CD4-positive, alpha-beta memory T cell (primary cell): ENCODE measurements around the gene MYH7. TPM values are rescaled to one million over a fixed set of nuclear protein-coding genes. Genes with fewer than 3 reads are reported as not detected.
A peak's percentile ranks its signal among the peaks of the same experiment; 100 is the strongest.
"Not testable (repeated sequence)": the region's sequence is repeated elsewhere in the genome, so short reads cannot be mapped to it uniquely, and the experiment has no call there.

Experiments
- CTCF ChIA-PET: fragments of 350-600 bp; sonication (Branson Sonifier 250); formaldehyde crosslinking; loops from one replicate; lab custom pipeline; 2021; ENCODE audit warnings: inconsistent platforms; ENCODE audit not compliant: partially characterized antibody; lab: Charles Lee
- POLR2A ChIA-PET: fragments of 350-600 bp; sonication (Branson Sonifier 250); formaldehyde crosslinking; loops from one replicate; lab custom pipeline; 2021; ENCODE audit not compliant: partially characterized antibody; lab: Charles Lee
- DNase-seq, 5 donors: peaks; one replicate each; pipeline versions ENCODE4 v3.0.0 to v3.0.0-alpha.2; 2020 to 2022; ENCODE audit warnings: mixed read lengths in 1 of 5
- H3K27ac ChIP-seq: one replicate; pipeline ENCODE4 v1.7.0; 2013; ENCODE audit warnings: low read depth, low read length
- H3K27me3 ChIP-seq: 2 replicates; pipeline ENCODE4 v1.7.0; 2013; ENCODE audit warnings: mild to moderate bottlenecking, low read length, moderate library complexity; ENCODE audit not compliant: insufficient read depth
- H3K36me3 ChIP-seq: 2 replicates; pipeline ENCODE4 v1.7.0; 2013; ENCODE audit warnings: mild to moderate bottlenecking, low read length, moderate library complexity; ENCODE audit not compliant: insufficient read depth
- H3K4me1 ChIP-seq: 2 replicates; pipeline ENCODE4 v1.7.0; 2013; ENCODE audit warnings: mild to moderate bottlenecking, low read length, moderate library complexity; ENCODE audit not compliant: insufficient read depth
- H3K4me3 ChIP-seq, 2 donors: one replicate each; pipeline ENCODE4 v1.7.0; 2013; ENCODE audit warnings: low read length in 2 of 2, mild to moderate bottlenecking in 1 of 2
- H3K9me3 ChIP-seq, 2 donors: one replicate each; pipeline ENCODE4 v1.7.0; 2013; ENCODE audit warnings: low read length in 2 of 2, control low read depth in 1 of 2; ENCODE audit not compliant: control insufficient read depth in 1 of 2
- H3K27ac Mint-ChIP-seq, 7 donors: one replicate each; pipeline ENCODE4 v1.8.0; 2020 to 2021; ENCODE audit warnings: mixed read lengths in 7 of 7, mild to moderate bottlenecking in 6 of 7, inconsistent platforms in 3 of 7, moderate library complexity in 3 of 7
- H3K27me3 Mint-ChIP-seq, 2 donors: one replicate each; pipeline ENCODE4 v1.8.0; 2020 to 2021; ENCODE audit warnings: mixed read lengths in 2 of 2
- H3K36me3 Mint-ChIP-seq, 2 donors: one replicate each; pipeline ENCODE4 v1.8.0; 2020 to 2021; ENCODE audit warnings: mixed read lengths in 2 of 2, inconsistent platforms in 1 of 2, mild to moderate bottlenecking in 1 of 2
- H3K4me1 Mint-ChIP-seq, 4 donors: one replicate each; pipeline ENCODE4 v1.8.0; 2020 to 2021; ENCODE audit warnings: mixed read lengths in 4 of 4, mild to moderate bottlenecking in 1 of 4
- H3K4me3 Mint-ChIP-seq, 8 donors: one replicate each; pipeline ENCODE4 v1.8.0; 2020 to 2021; ENCODE audit warnings: mixed read lengths in 8 of 8, mild to moderate bottlenecking in 7 of 8, moderate library complexity in 6 of 8, inconsistent platforms in 3 of 8
- H3K9me3 Mint-ChIP-seq, 8 donors: one replicate each; pipeline ENCODE4 v1.8.0; 2020 to 2021; ENCODE audit warnings: mixed read lengths in 8 of 8, mild to moderate bottlenecking in 5 of 8, inconsistent platforms in 3 of 8, moderate library complexity in 1 of 8
- intact Hi-C: fragments of 100-400 bp; cut with micrococcal nuclease; formaldehyde crosslinking; loops from one replicate; pipeline ENCODE4 v1.15.1; 2023
- polyA plus RNA-seq, 2 donors: library from polyadenylated mRNA; unstranded; fragments of 300-500 nt; fragmentation: Illumina TruSeq; gene quantifications; one replicate each; pipeline ENCODE4 v1.2.3, GENCODE V29; 2021
- total RNA-seq, 2 experiments: library from RNA; stranded (reverse); gene quantifications; one replicate each; pipeline ENCODE4 v1.2.3, GENCODE V29; 2021

MYH7 gene
- total and polyA plus RNA-seq, 4 experiments from 2014 or later, result not detected

DNA sequence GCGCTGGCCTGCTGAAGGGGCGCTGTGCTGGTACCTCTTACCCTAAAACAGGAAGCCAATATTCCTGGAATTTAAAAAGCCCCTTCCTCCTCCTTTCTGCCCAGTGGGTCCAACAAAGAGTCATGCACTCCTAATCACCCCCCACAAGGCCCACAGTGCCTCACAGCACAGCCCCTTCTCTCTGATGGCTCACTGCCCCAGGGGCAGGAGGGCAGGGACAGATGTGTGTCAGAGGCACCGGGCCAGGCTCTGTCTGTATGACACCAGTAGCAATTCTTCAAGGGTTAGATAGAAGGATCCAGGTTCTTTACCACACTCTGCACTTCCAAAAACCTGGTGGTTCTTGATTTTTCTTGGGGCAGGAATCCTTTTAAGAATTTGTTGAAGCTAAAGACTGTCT lies 36.3 kb downstream of the MYH7 start:
- Histone ChIP-seq H3K4me3 (no peak overlapping the region), H3K9me3 (no peaks in the 10 kb centered on the region), H3K27ac (no peak overlapping the region), H3K27me3 (no peaks in the 10 kb centered on the region), H3K4me1 (no peaks in the 10 kb centered on the region), H3K36me3 (no peaks in the 10 kb centered on the region)
- peaks cover 2 to 12% of the 10 kb centered on the region in 2 donors for H3K27me3 Mint-ChIP-seq
- intact Hi-C loops, result no loop called here
- no peak overlapping the region for H3K27ac Mint-ChIP-seq
- H3K4me1 Mint-ChIP-seq, result no peaks in the 10 kb centered on the region
- H3K4me3 Mint-ChIP-seq, result no peak overlapping the region
- H3K9me3 Mint-ChIP-seq, result no peaks in the 10 kb centered on the region
- no peak for DNase-seq
- no peaks in the 10 kb centered on the region for H3K36me3 Mint-ChIP-seq
- ChIA-PET CTCF (no interaction called here), POLR2A (no interaction called here)

DNA sequence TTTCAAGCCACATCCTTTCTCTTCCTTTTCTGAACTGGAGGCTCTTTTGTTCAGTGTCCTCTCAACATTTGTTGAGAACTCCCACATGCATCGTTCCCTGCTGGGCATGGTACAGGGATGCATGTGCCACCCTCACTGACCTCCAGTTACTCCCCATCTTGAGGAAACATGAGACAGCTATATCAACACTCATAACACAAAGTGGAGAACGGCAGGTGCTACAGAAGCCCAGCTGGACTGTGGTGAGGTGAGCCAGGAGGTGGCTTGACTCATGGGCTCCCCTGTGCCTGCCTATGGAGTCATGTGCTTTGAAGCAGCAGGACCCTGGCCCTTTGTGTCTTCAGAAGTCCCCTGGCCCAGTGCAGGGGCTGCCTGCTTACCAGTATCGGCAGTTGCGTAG lies 37.1 kb downstream of the MYH7 start:
- H3K9me3 ChIP-seq, result no peaks in the 10 kb centered on the region
- no peaks in the 10 kb centered on the region for H3K36me3 Mint-ChIP-seq
- ChIA-PET CTCF (no interaction called here), POLR2A (no interaction called here)
- intact Hi-C loops, result no loop called here
- peaks cover 2 to 9% of the 10 kb centered on the region in 2 donors for H3K27me3 Mint-ChIP-seq
- no peak overlapping the region for H3K4me3 Mint-ChIP-seq
- H3K27ac ChIP-seq, result no peak overlapping the region
- H3K4me1 ChIP-seq, result no peaks in the 10 kb centered on the region
- DNase-seq, result no peak
- no peaks in the 10 kb centered on the region for H3K9me3 Mint-ChIP-seq
- H3K4me3 ChIP-seq, result no peak overlapping the region
- no peak overlapping the region for H3K27ac Mint-ChIP-seq
- H3K36me3 ChIP-seq, result no peaks in the 10 kb centered on the region
- H3K4me1 Mint-ChIP-seq, result no peaks in the 10 kb centered on the region
- H3K27me3 ChIP-seq, result no peaks in the 10 kb centered on the region

DNA sequence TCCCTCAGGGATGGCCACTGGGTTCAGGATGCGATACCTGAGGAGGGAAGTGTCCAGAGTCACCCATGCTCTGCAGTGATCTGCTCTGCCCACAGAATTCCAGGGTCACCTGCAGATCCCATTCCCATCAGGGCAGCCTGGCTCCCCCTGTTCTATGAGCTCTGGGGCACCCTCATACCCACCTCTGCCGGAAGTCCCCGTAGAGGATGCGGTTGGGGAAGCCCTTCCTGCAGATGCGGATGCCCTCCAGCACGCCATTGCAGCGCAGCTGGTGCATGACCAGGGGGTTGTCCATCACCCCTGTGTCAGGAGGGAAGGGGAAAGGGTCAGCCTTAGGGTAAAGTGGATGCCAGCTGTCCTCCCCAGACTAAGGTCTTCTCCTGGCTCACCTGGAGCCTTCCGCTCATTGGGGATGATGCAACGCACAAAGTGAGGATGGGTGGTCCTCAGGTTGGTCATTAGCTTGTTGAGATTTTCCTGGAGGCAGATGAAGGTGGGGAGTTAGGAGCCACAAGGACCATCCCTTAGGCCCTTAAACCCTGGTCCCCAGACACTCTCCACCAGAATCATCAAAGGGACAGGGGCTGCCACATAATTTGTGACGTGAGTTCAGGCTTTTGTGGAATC lies 38.6 kb downstream of the MYH7 start:
- no peak for DNase-seq
- H3K27me3 ChIP-seq, result no peaks in the 10 kb centered on the region
- Mint-ChIP-seq H3K27me3 (peaks cover 2 to 10% of the 10 kb centered on the region in 2 donors), H3K4me1 (no peaks in the 10 kb centered on the region), H3K36me3 (no peaks in the 10 kb centered on the region), H3K27ac (no peak overlapping the region), H3K9me3 (no peaks in the 10 kb centered on the region), H3K4me3 (no peak overlapping the region)
- no peaks in the 10 kb centered on the region for H3K9me3 ChIP-seq
- no peak overlapping the region for H3K4me3 ChIP-seq
- H3K4me1 ChIP-seq, result no peaks in the 10 kb centered on the region
- no peaks in the 10 kb centered on the region for H3K36me3 ChIP-seq
- intact Hi-C loops, result no loop called here
- POLR2A ChIA-PET, result no interaction called here
- CTCF ChIA-PET, result no interaction called here
- H3K27ac ChIP-seq, result no peak overlapping the region

DNA sequence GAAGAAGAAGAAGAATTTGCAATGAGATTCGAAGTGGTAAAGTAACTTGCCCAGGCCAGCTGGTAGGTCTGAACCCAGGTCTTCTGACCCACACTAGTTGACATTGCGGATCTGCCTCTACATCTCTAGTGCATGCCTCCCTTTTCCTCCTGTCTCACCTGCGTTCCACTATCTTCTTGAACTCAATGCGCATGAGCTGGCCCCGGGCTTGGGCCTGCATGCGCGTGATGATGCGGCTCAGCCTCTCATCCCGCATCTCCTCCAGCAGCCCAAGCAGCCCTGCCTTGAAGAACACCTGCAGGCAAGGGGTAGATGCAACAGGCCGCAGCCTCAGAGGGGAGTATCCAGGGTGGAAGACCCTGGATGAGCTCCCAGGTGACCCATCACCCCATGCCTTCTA lies 39.3 kb downstream of the MYH7 start:
- no peaks in the 10 kb centered on the region for H3K36me3 ChIP-seq
- POLR2A ChIA-PET, result no interaction called here
- CTCF ChIA-PET, result no interaction called here
- intact Hi-C loops, result no loop called here
- no peak overlapping the region for H3K27ac ChIP-seq
- no peak for DNase-seq
- peak overlapping the region in 1 of 8 donors; percentile 49 for H3K4me3 Mint-ChIP-seq
- H3K27me3 Mint-ChIP-seq, result peaks cover 2 to 9% of the 10 kb centered on the region in 2 donors
- no peaks in the 10 kb centered on the region for H3K9me3 Mint-ChIP-seq
- H3K4me1 ChIP-seq, result no peaks in the 10 kb centered on the region
- no peak overlapping the region for H3K27ac Mint-ChIP-seq
- H3K36me3 Mint-ChIP-seq, result no peaks in the 10 kb centered on the region
- no peaks in the 10 kb centered on the region for H3K9me3 ChIP-seq
- H3K27me3 ChIP-seq, result no peaks in the 10 kb centered on the region
- H3K4me3 ChIP-seq, result no peak overlapping the region
- no peaks in the 10 kb centered on the region for H3K4me1 Mint-ChIP-seq

DNA sequence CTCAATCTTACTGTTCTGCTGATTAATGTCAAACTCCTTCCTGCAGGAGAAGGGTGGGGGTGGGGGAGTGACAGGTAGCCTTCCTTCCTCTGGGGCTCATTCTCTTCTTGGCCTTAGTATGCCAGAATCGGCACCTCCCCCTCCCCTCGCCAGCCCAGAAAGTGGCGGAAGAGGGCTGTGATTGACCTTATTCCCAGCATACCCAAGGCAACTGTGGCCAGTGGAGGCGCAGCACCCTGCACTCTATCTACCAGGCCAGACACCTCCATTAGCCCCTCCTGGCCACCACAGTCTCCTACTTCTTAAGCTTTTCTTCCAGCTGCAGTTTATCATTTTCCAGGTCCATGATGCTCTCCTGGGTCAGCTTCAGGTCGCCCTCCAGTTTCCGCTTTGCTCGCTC lies 42.8 kb downstream of the MYH7 start:
- Histone ChIP-seq H3K27ac (no peak overlapping the region), H3K4me3 (no peak overlapping the region), H3K9me3 (no peaks in the 10 kb centered on the region), H3K4me1 (no peaks in the 10 kb centered on the region), H3K27me3 (no peaks in the 10 kb centered on the region), H3K36me3 (no peaks in the 10 kb centered on the region)
- ChIA-PET CTCF (interaction anchor here (2.8 kb wide), 1 partner anchor 12 kb away, joined by 11 read pairs; no protein-coding TSS in a partner anchor), POLR2A (no interaction called here)
- no peak for DNase-seq
- intact Hi-C loops, result no loop called here
- no peaks in the 10 kb centered on the region for H3K9me3 Mint-ChIP-seq
- H3K36me3 Mint-ChIP-seq, result no peaks in the 10 kb centered on the region
- peaks cover 0 to 12% of the 10 kb centered on the region in 2 donors for H3K27me3 Mint-ChIP-seq
- no peak overlapping the region for H3K4me3 Mint-ChIP-seq
- H3K4me1 Mint-ChIP-seq, result no peaks in the 10 kb centered on the region
- peak overlapping the region in 1 of 7 donors; percentile 44 for H3K27ac Mint-ChIP-seq

DNA sequence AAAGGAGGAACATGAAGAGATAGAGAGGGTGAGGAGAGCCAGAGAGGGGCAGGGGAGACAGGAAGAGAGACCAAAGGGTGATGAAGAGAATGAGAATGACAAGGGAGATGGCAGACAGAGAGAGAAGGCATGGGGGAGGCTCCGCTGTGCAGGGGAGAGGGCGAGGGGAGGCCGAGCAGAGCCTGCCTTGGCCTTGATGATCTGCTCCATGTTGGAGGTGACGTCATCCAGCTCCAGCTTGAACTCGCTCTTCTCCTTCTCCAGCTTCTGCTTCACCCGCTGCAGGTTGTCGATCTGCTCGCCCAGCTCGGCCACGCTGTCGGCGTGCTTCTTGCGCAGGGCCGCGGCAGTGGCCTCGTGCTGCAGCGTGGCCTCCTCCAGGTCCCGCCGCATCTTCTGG lies 45.6 kb downstream of the MYH7 start:
- H3K9me3 ChIP-seq, H3K4me3 Mint-ChIP-seq, intact Hi-C loops, POLR2A ChIA-PET, H3K36me3 Mint-ChIP-seq, H3K27ac Mint-ChIP-seq, DNase-seq, H3K4me1 ChIP-seq, H3K4me1 Mint-ChIP-seq, H3K4me3 ChIP-seq, H3K9me3 Mint-ChIP-seq, H3K27ac ChIP-seq, H3K36me3 ChIP-seq, CTCF ChIA-PET, H3K27me3 ChIP-seq: not testable (repeated sequence)
- H3K27me3 Mint-ChIP-seq, result peaks cover 2 to 15% of the 10 kb centered on the region in 2 donors

DNA sequence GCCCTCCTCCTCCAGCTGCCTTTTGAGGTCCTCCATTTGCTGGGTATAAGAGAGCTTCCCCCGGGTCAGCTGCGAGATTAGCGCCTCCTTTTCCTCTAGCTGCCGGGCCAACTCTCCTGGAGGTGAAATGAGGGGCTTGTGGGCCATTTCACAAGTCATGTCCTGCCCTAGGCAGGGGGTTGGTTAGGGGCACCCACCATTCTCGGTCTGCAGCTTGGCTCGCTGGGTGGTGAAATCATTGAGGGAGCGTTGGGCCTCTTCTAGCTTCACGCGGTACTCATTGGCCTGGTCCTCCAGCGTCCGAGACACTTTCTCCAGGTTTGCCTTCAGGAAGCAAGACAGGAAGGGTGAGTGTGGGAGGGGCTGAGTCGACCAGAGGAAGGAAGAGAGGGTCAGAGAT lies 46.1 kb downstream of the MYH7 start:
- no peaks in the 10 kb centered on the region for H3K36me3 Mint-ChIP-seq
- H3K4me1 ChIP-seq, result no peaks in the 10 kb centered on the region
- no peaks in the 10 kb centered on the region for H3K9me3 Mint-ChIP-seq
- H3K27me3 ChIP-seq, result no peaks in the 10 kb centered on the region
- no peak for DNase-seq
- H3K4me3 ChIP-seq, result no peak overlapping the region
- no peaks in the 10 kb centered on the region for H3K9me3 ChIP-seq
- ChIA-PET POLR2A (no interaction called here), CTCF (interaction anchor here (1.3 kb wide), 1 partner anchor 10 kb away, joined by 8 read pairs; no protein-coding TSS in a partner anchor)
- no peaks in the 10 kb centered on the region for H3K36me3 ChIP-seq
- H3K4me3 Mint-ChIP-seq, result no peak overlapping the region
- H3K27ac Mint-ChIP-seq, result no peak overlapping the region
- intact Hi-C loops, result no loop called here
- H3K27me3 Mint-ChIP-seq, result peaks cover 2 to 18% of the 10 kb centered on the region in 2 donors
- H3K4me1 Mint-ChIP-seq, result no peaks in the 10 kb centered on the region
- H3K27ac ChIP-seq, result no peak overlapping the region
